GM18873 (cell line): ENCODE measurements around the gene DEDD2.
A peak's percentile ranks its signal among the peaks of the same experiment; 100 is the strongest.

Experiments
- ATAC-seq: cut with Tn5 transposase; IDR thresholded peaks from one replicate; pipeline ENCODE4 v1.9.1; 2021; ENCODE audit warnings: mild to moderate bottlenecking, moderate library complexity, moderate number of reproducible peaks; ENCODE audit not compliant: unreplicated experiment, low FRiP score

DEDD2 gene

DNA sequence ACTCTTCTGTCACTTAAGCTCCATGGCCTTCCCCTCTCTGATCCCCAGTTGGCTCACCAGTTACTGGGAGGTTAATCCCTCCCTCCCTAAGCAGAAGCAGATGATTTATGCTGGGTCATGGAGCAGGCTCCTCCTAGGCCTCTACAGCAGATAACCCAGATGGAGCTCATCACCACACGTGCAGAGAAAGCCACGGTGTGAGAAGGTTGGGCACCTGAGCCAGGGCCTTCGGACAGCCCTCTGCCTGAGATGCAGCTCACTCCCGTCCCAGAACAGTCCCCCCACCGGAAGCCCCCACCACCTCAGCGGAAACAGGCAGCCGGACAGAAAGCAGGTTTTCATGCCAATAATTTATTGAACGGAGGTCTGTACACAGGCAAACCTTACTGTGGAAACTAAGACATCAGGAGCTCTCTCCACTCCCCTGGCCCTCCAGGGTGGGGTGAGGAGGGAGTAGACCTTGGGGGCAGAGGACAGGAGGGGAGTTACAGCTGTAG lies 12.4 kb upstream of the DEDD2 start:
- no peak for ATAC-seq

DNA sequence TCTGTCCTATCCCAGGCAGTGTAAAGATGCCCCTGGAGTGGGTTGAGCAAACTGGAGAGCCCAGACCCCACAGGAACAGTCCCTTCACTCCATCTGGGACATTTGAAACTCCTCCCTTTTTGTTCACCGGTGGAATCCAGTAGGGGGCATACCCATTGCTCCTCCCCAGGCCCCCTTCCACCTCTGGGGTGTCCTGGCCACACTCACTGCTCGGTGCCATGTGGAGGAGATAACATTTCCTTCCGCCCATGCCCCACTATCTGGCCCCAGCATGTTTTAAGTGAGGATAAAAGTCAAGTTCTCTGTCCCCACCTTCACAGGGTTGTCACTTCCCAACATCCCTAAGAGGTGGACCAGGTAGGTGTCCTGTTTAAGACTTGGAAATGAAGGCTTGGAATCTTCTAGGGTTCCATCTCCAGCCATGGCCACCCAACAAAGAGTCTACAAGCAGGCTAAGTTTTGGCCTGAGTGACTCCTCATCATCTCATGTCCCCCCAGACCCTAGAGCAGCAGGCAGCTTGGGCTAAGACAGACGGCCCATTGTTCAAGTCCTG lies 11.9 kb upstream of the DEDD2 start:
- ATAC-seq, result no peak

DNA sequence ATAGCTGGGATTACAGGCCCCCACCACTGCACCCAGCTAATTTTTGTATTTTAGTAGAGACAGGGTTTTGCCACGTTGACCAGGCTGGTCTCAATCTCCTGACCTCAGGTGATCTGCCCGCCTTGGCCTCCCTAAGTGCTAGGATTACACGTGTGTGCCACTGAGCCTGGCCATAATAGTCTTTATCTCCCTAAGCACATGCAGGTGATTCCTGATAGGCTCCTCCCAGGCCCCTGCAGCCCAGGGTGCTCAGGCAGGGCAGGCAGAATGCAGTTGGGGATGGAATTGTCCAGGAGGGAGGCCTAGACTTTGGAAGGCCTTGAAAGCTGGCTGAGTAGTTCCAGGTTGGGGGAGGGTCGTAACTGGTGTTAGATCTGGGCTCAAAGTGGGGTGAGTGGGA lies 11.2 kb upstream of the DEDD2 start:
- no peak for ATAC-seq

DNA sequence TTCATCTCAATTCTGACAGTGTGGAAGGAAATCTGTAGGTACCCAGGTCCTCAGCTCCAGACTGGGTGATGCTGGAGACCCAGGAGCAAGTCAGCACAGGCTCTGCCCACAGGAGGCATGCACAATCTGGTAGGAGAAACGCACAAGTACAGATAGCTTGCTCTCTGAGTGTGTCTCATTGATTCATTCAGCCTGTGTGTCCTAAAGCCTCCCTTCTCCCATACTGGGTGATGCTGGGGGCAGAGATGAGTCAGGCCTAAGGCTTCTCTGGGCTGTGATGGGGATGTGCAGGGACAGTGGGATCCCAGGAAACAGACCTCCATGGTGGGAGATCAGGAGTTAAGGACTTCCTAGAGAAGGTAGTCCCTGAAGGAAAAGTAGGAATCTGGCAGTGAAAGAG lies 9.4 kb upstream of the DEDD2 start:
- ATAC-seq, result no peak

DNA sequence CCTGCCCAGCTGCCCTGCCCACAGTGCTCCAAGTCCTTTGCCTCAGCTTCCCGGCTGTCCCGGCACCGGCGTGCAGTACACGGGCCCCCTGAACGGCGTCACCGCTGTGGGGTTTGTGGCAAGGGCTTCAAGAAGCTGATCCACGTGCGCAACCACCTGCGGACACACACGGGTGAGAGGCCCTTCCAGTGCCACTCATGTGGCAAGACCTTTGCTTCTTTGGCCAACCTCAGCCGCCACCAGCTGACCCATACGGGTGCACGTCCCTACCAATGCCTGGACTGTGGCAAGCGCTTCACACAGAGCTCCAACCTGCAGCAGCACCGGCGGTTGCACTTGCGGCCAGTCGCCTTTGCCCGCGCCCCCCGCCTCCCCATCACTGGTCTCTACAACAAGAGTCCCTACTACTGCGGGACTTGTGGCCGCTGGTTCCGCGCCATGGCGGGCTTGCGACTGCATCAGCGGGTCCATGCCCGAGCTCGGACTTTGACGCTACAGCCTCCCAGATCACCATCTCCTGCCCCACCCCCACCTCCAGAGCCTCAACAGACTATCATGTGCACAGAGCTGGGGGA lies 8.3 kb upstream of the DEDD2 start:
- ATAC-seq, result no peak

DNA sequence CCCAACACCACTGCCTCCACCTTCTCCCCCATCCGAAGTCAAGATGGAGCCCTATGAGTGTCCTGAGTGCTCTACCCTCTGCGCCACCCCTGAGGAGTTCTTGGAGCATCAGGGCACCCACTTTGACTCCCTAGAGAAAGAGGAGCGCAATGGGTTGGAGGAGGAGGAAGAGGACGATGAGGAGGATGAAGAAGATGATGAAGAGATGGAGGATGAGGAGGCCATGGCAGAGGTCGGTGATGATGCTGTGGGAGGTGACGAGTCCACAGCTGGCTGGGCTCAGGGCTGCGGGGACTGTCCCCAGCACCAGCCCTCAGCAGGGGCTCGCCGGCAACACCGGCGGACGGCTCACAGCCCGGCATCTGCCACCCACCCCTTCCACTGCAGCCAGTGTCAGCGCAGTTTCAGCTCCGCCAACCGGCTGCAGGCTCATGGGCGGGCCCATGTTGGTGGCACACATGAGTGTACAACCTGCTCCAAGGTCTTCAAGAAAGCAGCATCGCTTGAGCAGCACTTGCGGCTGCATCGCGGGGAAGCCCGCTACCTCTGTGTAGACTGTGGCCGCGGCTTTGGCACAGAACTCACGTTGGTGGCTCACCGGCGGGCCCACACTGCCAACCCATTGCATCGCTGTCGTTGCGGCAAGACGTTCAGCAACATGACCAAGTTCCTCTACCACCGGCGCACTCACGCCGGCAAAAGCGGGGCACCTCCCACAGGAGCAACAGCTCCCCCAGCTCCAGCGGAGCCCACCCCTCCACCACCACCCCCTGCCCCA lies 7.7 kb upstream of the DEDD2 start:
- no peak for ATAC-seq

DNA sequence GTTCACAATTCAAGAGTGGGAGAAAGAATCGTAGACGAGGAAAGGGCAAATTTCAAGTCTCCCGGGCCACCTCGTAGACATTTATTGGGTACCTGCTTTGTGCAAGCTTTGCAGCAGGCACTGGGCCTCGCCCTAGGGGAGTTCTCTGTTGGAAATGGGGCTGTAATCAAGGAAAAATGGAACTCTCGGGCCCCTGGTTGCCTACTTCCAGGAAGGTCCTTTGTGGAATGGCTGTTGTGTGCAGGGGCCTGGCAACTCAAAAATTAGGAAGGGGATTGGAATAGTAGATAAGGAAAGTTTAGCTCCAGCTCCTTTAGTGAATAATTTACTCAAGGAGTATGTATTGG lies 3.2 kb upstream of the DEDD2 start:
- no peak for ATAC-seq

DNA sequence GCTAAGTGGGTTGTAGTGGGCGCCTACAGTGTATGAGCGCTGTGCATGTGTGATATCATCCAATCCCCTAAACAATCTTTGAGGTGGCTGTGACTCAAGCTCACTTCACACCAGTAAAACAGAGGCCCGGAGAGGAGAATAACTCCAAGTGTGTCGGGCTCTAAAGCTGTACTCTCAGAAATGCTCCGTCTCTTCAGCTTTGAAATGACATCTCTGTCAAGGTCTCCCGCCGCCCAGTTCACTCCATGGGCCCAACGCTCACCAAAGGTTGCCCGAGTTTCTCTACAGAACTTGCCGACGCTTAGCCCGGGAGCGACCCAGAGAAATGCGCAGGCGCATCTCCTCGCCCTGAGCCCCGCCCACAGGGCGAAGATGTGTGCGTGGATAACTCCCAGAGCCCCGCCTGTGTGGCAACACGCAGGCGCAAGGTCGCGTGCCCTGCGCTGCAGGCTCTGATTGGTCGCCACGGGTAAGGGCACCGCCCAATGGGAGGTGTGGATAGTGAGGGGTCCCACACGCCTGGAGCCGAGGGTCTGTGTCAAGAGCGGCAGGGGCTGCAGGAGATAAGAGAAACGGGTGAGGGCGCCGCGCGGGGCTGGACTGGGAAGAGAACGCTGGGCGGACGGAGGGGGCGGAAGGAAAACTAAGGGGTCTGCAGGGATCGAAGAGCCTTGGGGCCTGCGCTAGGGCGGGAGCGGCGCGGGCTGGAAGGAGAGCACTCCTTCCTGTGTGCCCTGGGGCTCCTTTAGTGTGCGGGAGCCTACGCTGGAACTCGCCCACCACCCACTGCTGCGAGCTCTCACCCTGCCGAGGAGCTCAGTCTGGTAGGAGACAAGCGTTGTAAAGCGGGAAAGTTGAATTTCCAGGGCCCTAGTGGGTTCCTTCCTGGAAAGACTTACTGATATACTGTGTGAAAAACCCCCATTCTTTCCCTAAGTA lies 2.6 kb upstream of the DEDD2 start, which contains the start of gene ZNF526:
Gene ZNF526, plus strand, starts transcription at position 501 of the 939 bp plus-strand sequence. CDS start 4,092 bp downstream, outside the sequence.
- ATAC-seq, result peak; percentile 52

DNA sequence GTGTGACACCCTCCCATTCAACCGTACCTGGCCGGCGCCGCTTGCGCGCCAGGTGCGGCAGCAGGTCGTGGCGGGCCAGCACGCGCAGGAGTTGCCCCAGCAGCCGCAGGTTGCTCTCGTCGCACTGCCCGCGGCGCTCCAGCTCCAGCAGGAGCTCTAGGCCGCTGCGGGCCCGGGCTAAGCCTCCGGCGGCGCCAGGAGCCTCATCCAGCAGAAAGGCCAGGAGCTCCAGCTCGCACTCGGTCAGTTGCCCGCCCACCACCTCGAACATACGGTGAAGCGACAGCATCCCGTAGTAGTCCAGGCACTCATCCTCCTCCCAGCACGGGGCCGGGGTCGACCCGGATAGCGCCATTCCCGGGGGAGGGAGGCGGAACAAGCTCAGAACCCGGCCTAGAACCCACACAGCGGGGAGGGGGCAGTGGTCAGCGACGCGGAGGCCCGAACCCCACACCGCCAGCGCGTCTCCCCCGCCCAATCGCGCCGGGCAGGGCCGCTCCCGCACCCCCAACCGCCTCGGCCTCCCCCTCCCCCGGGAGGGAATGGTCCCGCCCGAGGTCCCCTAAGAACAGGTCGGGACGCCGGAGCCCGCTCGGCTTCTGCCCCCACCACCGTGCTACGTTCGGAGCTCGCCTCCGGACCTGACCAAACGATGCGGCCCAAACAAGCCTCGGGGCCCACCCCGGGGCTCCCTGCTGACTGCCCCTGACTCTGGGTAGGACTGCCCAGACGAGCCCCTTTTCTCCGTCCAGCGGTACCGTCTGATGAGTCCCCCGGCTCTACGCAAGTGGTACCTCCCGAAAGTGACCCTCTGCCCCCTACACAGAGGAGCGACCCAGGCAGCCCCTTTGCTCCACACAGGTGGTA lies 591 bp downstream of the DEDD2 start:
- ATAC-seq, result no peak

DNA sequence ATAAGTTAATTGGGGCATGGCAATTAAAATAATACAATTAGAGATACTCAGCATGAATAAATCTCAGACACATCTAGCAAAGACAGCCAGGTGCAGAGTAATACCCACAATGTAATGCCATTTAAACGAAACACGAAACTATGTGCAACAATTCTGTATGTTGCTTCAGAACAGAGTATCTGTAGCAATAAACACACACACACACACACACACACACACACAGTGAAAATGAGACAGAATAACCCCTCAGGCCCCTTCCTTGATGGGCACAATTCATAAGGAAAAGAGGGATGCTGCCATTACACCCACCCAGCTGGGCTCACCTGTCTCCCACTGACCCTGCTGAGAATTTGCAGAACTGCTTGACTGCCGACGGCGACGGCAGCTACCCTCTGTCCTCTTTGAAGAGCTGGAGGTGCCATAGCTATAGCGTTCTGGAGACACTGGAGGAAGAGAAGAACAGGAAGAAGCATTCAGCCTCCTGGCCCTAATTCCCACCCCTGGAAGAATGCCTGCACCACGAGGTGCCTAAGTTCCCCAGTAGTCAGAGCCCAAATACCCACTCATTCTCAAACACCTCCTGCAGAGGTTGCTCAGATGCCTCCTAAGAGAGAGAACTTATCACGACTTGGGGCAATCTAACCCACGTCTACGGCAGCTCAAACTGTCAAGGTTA lies 2.5 kb downstream of the DEDD2 start:
- no peak for ATAC-seq

DNA sequence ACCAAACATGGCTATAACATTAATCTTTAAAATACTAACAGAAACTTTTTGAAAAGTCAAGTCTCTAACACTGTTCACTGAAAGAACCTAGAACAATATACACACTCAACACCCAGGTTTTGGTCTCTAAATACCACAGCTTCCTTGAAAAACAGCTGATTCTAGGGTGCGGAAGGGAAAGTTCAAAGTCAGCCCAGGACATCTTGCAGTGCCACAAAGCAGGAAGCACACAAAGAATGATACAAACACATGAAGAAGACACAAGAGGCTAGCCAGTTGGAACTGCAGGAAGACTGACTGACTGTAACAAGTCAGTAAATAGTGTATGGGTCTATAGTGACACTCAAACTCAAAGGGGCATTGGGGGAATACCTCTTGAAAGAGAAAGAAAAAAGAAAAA lies 4.6 kb downstream of the DEDD2 start:
- ATAC-seq, result no peak

DNA sequence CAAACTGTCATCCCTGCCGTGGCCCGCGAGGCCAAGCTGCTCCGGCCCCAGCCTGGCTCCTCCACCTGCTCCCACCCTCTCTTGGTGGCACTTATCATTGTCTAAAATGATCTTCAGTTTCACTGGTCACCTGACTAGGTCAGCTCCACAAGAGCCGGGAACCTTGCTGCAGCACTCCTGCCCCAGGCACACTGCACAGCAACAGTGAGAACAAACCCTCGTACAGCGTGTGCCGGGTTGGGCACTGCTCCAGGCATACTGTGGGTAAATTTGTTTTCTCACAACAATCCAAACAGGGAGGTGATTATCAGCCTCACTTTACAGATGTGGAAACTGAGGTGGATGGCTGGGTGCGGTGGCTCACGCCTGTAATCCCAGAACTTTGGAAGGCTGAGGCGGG lies 8.9 kb downstream of the DEDD2 start:
- ATAC-seq, result no peak

DNA sequence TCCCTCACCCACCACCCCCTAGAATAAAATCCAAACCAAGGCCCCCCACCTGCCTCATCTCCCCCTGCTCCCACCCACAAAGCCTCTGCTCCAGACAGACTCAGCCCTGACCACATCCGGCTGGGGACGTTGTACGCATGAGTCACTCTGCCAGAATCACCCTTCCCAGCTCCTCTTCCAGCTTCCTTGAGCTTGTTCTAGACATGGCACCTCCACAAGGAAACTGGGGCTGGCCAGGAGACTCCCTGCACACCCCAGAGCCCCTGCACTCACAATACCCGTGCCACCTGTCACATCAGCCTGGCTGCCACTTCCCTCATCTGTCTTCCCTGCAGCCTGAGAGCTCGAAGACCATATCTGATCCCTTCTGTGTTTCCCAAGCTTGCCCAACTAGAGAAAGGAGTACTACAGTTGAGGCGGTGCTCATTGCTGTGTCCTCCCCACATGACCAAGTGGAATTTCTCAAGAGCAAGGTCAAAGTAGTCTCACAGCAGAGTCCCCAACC lies 9.7 kb downstream of the DEDD2 start:
- ATAC-seq, result no peak

DNA sequence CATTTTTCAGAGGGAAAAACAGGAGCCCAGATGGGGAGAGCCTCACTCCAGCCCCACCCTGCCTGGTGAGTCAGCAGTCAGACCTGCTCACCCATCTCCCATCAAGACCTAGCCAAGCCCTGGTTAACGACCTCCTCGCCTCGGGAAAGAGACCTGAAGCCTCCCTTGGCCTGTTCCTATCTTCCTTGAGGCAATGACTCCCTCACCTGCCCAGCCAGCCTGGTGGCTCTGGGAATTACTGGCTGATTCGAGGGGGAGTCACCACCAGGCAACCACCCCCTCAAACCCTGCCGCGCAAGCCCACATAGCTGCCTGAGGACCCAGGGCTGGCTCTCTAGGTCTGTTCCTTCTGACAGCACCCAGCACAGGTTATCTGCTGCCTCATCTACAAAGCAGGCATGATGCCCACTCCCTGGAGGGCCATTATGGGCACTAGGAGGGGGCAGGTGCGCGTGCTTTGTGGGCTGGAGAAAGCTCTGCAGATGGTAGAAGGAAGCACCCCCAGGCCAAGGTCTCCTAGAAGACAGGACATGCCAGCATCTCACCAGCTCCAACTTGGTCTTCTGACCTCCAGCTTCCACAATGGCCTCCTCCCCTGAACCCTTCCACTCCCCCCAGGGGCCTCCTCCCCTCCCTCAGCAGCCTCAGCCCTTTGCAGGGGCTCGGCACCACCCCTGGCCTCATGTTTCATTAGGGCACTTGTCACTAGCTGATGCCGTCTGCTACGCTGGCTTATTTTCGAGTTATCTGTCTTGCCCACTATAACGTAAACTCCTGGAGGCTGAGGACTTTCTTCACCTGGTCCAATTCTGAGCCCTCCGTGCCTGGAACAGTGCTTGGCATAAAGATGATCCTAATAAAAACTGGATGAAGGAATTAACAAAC lies 10.4 kb downstream of the DEDD2 start:
- ATAC-seq, result no peak

DNA sequence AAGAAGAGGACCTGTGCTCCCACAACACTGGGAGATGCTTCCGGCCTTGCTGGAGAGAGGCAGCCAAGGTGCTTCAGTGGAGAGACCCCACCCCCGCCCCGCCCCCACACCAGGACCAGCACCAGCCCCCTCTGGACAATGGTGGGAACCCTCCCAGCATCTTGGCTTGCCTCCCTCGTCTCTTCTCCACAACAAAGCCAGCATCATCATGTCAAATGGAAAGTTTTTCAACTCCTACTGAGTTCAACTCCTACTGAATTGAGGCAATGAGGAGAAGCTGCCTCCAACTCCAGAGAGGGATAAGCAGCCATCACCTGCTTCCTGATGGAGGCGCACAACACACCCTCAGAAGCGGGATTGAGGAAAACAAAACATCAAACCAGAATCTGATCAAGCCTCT lies 12.8 kb downstream of the DEDD2 start:
- no peak for ATAC-seq

DNA sequence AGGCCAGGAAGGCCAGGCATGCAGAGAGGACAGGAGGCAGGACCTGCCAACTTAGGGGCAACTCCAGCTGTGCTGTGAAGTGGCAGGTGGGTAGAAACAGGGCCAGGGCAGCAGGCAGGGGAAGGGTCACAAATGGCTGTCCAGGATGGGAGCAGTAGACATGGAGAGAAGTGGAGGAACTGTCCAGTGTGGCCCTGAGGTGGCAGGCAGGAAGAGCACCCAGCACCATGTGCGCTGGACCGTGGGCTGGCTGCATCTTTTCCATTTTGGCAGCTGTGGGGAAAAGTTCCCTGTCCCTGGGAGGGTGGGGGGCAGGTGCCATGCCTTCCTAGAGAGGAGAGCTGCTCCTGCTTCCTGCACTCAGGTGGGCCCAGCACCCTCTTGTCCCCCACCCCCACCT lies 13.8 kb downstream of the DEDD2 start:
- no peak for ATAC-seq

DNA sequence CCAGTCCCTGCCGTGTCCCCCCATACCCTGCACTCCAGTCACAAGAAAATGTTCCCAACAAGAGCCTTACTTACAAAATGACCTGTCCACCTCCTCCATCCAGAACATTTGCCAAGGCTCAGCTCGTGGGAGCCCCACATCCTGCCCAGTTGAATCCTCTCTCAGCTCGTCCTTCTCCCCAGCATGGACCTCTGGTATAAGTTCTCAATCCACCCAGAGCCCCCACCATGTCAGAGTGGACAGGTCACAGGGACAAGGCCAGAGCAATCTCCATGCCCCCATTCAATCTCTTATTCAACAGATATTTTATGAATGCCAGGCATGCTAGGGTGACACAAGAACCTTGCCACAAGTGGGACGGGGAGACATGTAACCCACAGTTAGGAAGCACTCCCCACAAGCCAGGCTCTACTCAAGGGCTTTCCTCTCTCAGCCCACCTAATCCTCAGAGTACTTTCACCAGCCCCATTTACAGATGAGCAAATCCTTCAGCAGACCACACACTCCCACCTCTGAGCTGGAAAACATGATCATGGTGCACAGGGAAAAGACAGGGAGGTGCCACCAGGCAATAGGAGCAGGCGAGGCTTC lies 15.1 kb downstream of the DEDD2 start:
- no peak for ATAC-seq
